ENCODE data around the gene TMX4. TPM values are rescaled to one million over a fixed set of nuclear protein-coding genes. Genes with fewer than 3 reads are reported as not detected.

The TMX4 gene
- total RNA-seq, 1 experiment from 2014 or later: 11.7 TPM

- Histone ChIP-seq H4K91ac (ENCODE audit: insufficient read length, low read depth, low read length) (no peak overlapping the region), H3K23ac (ENCODE audit: insufficient read length, low read depth, low read length) (no peak overlapping the region), H3K18ac (ENCODE audit: insufficient read length, low read depth, low read length) (no peak overlapping the region), H3K79me1 (ENCODE audit: insufficient read depth, low read depth, low read length, poor library complexity, severe bottlenecking) (no peaks in the 10 kb centered on the region), H2BK120ac (ENCODE audit: low read depth, low read length, poor library complexity, severe bottlenecking) (no peak overlapping the region), H2BK15ac (ENCODE audit: low read depth, low read length) (no peak overlapping the region), H2BK12ac (ENCODE audit: insufficient read length, low read depth, low read length) (no peak overlapping the region), H4K20me1 (ENCODE audit: control insufficient read depth, insufficient read depth, insufficient read length) (no peaks in the 10 kb centered on the region), H3K9ac (ENCODE audit: extremely low read depth, insufficient read length, low read length) (no peak overlapping the region), H2AK5ac (ENCODE audit: insufficient read length, low read length) (no peak overlapping the region), H2BK20ac (ENCODE audit: low read depth, low read length, poor library complexity, severe bottlenecking) (no peak overlapping the region), H3K79me2 (ENCODE audit: insufficient read depth, low read length) (no peaks in the 10 kb centered on the region), H3K9me3 (ENCODE audit: control insufficient read depth, low read depth, low read length) (no peaks in the 10 kb centered on the region), H3K14ac (ENCODE audit: insufficient read depth, low read length) (no peak overlapping the region), H4K5ac (ENCODE audit: insufficient read length, low read depth, low read length) (no peak overlapping the region), H3K56ac (ENCODE audit: insufficient read length, low read depth, low read length) (no peak overlapping the region), H3K4me1 (ENCODE audit: insufficient read depth, low read length) (no peaks in the 10 kb centered on the region), H3K23me2 (ENCODE audit: insufficient read length, low read depth, low read length, poor library complexity, severe bottlenecking) (no peaks in the 10 kb centered on the region), H3K27me3 (ENCODE audit: insufficient read depth, low read length) (no peaks in the 10 kb centered on the region), H3K27ac (ENCODE audit: insufficient read length, low read depth, low read length) (no peak overlapping the region), H3K4me2 (ENCODE audit: insufficient read depth, insufficient read length, low read length) (no peak overlapping the region), H4K8ac (replicated peaks; ENCODE audit: insufficient read length, low read depth, low read length) (no peak overlapping the region), H3T11ph (ENCODE audit: low read length) (no peak overlapping the region), H2AFZ (ENCODE audit: low read length) (no peak overlapping the region), H2BK5ac (ENCODE audit: insufficient read length, low read length) (no peak overlapping the region), H3K4ac (ENCODE audit: low read depth, low read length) (no peak overlapping the region)
- Mint-ChIP-seq H3K27ac (no peak overlapping the region), H3K4me1 (peaks cover 10% of the 10 kb centered on the region in 2 experiments), H3K27me3 (ENCODE audit: low read depth) (peaks cover 2% of the 10 kb centered on the region; the same call in 1 of the 2 replicates), H3K36me3 (ENCODE audit: insufficient read depth in 1 of 3, low read depth in 3 of 3) (peaks cover 3 to 18% (median 11%) of the 10 kb centered on the region in 3 experiments), H3K9me3 (peaks cover 17 to 22% of the 10 kb centered on the region in 2 experiments), H3K4me3 (no peak overlapping the region)
- DNase-seq: no peak
- no CpG with 5 or more reads among the region's 4 CpGs for WGBS (ENCODE audit: extremely low coverage, insufficient read length, low lambda C conversion rate)
- no peak for TF ChIP-seq CTCF (conservative IDR thresholded peaks at IDR 0.05)
Observed at GRCh38 chr20:7939663-7940062, 79.9 kb downstream of the TMX4 start.
